H1 (cell line): Measurements from ENCODE around the gene TET1. TPM values are rescaled to one million over a fixed set of nuclear protein-coding genes. Genes with fewer than 3 reads are reported as not detected.

Experiments used
- CTCF ChIA-PET: fragments of 300-600 bp; sonication (Branson Sonifier 250); formaldehyde crosslinking; loops from one replicate; lab custom pipeline; 2021; ENCODE audit not compliant: partially characterized antibody; lab: Charles Lee
- POLR2A ChIA-PET: fragments of 300-600 bp; sonication (Branson Sonifier 250); formaldehyde crosslinking; loops from one replicate; lab custom pipeline; 2021; ENCODE audit warnings: inconsistent platforms; ENCODE audit not compliant: partially characterized antibody; lab: Charles Lee
- DNase-seq, 2 experiments: peaks; one replicate each; pipeline versions ENCODE4 v3.0.0 to v3.0.0-alpha.2; 2010 to 2022; ENCODE audit warnings: low spot score in 2 of 2, low read depth in 1 of 2, mixed read lengths in 1 of 2
- FAIRE-seq: peaks from 2 replicates; lab custom pipeline; 2011; peaks lifted over from hg19 to GRCh38; lab: Jason Lieb, UNC
- H2AFZ ChIP-seq: 2 replicates; pipeline ENCODE4 v1.8.1; 2012; ENCODE audit warnings: low read length, inconsistent platforms
- H2AK5ac ChIP-seq: 2 replicates; pipeline ENCODE4 v1.6.1; 2013; ENCODE audit warnings: low read depth, low read length
- H2BK120ac ChIP-seq: replicated peaks from 2 replicates; pipeline ENCODE3; 2013; ENCODE audit warnings: low read depth, low read length, inconsistent platforms
- H2BK12ac ChIP-seq: 2 replicates; pipeline ENCODE4 v1.6.1; 2013; ENCODE audit warnings: low read depth, low read length
- H2BK15ac ChIP-seq: 2 replicates; pipeline ENCODE4 v1.6.1; 2013; ENCODE audit warnings: low read length
- H2BK20ac ChIP-seq: 2 replicates; pipeline ENCODE4 v1.6.1; 2013; ENCODE audit warnings: low read length
- H2BK5ac ChIP-seq: 2 replicates; pipeline ENCODE4 v1.6.1; 2013; ENCODE audit warnings: low read depth, low read length
- H3K14ac ChIP-seq: 2 replicates; pipeline ENCODE4 v1.6.1; 2013; ENCODE audit warnings: inconsistent platforms; ENCODE audit not compliant: insufficient read length
- H3K18ac ChIP-seq: 2 replicates; pipeline ENCODE4 v1.6.1; 2013; ENCODE audit warnings: low read length; ENCODE audit errors: extremely low read depth
- H3K23ac ChIP-seq: 2 replicates; pipeline ENCODE4 v1.6.1; 2013; ENCODE audit warnings: inconsistent platforms; ENCODE audit not compliant: insufficient read length
- H3K23me2 ChIP-seq: 2 replicates; pipeline ENCODE4 v1.6.1; 2013; ENCODE audit warnings: low read depth, low read length
- H3K27ac ChIP-seq: 2 replicates; pipeline ENCODE4 v1.6.1; 2011; ENCODE audit warnings: low read depth, low read length, inconsistent platforms
- H3K27me3 ChIP-seq, 4 experiments: replicated peaks in 1 of 4; 1 replicate in 1 of 4; 2 replicates in 3 of 4; pipeline versions ENCODE4 v1.6.1 to v1.8.1; 2011 to 2013; ENCODE audit warnings: low read length in 3 of 4, mild to moderate bottlenecking in 3 of 4, inconsistent platforms in 2 of 4, mixed read lengths in 2 of 4, moderate library complexity in 1 of 4; ENCODE audit not compliant: control insufficient read depth in 3 of 4, insufficient read depth in 3 of 4; ENCODE audit errors: extremely low read depth in 1 of 4
- H3K36me3 ChIP-seq, 4 experiments: 2 replicates each; pipeline versions ENCODE4 v1.6.1 to v1.8.1; 2011 to 2013; ENCODE audit warnings: mild to moderate bottlenecking in 4 of 4, low read length in 3 of 4, moderate library complexity in 2 of 4, control low read depth in 1 of 4, inconsistent platforms in 1 of 4; ENCODE audit not compliant: insufficient read depth in 4 of 4, control insufficient read depth in 2 of 4
- H3K4ac ChIP-seq: replicated peaks from 2 replicates; pipeline ENCODE3; 2013; ENCODE audit warnings: low read length, low read depth, mixed read lengths, inconsistent platforms; ENCODE audit not compliant: insufficient read length
- H3K4me1 ChIP-seq, 4 experiments: replicated peaks in 1 of 4; 1 replicate in 1 of 4; 2 replicates in 3 of 4; pipeline versions ENCODE4 v1.6.1 to v1.8.1; 2011 to 2013; ENCODE audit warnings: low read length in 3 of 4, inconsistent platforms in 2 of 4, mixed read lengths in 1 of 4; ENCODE audit not compliant: insufficient read depth in 4 of 4, control insufficient read depth in 3 of 4
- H3K4me2 ChIP-seq, 2 experiments: 2 replicates each; pipeline versions ENCODE4 v1.6.1 to v1.8.1; 2011 to 2013; ENCODE audit warnings: low read depth in 2 of 2, low read length in 2 of 2, control low read depth in 1 of 2, inconsistent platforms in 1 of 2, mild to moderate bottlenecking in 1 of 2; ENCODE audit not compliant: insufficient read depth in 1 of 2
- H3K4me3 ChIP-seq, 4 experiments: fragments of 200-600, 300-600 bp in 1 of 4; sonication (generic), shearing (Covaris generic), sonication (Bioruptor Twin) in 1 of 4; 2 replicates each; pipeline versions ENCODE4 v1.5.1 to v1.8.1; 2011 to 2016; ENCODE audit warnings: low read length in 4 of 4, low read depth in 3 of 4, control low read depth in 2 of 4, inconsistent platforms in 2 of 4, mild to moderate bottlenecking in 2 of 4, mixed read lengths in 1 of 4, moderate library complexity in 1 of 4; ENCODE audit not compliant: insufficient read depth in 2 of 4; ENCODE audit errors: extremely low read depth in 1 of 4
- H3K56ac ChIP-seq: replicated peaks from 2 replicates; pipeline ENCODE3; 2013; ENCODE audit warnings: low read depth, mild to moderate bottlenecking, mixed read lengths, low read length, inconsistent platforms; ENCODE audit not compliant: insufficient read length
- H3K79me1 ChIP-seq: 2 replicates; pipeline ENCODE4 v1.6.1; 2013; ENCODE audit warnings: low read depth, low read length, control low read depth
- H3K79me2 ChIP-seq, 2 experiments: 2 replicates each; pipeline versions ENCODE4 v1.6.1 to v1.8.1; 2012 to 2013; ENCODE audit warnings: low read length in 2 of 2, mild to moderate bottlenecking in 2 of 2, inconsistent platforms in 1 of 2; ENCODE audit not compliant: insufficient read depth in 2 of 2, control insufficient read depth in 1 of 2
- H3K9ac ChIP-seq, 4 experiments: replicated peaks in 1 of 4; 1 replicate in 1 of 4; 2 replicates in 3 of 4; pipeline versions ENCODE4 v1.6.1 to v1.8.1; 2011 to 2013; ENCODE audit warnings: low read depth in 3 of 4, low read length in 3 of 4, control low read depth in 2 of 4, mild to moderate bottlenecking in 2 of 4, moderate library complexity in 2 of 4, inconsistent platforms in 1 of 4; ENCODE audit errors: extremely low read depth in 1 of 4
- H3K9me3 ChIP-seq, 2 experiments: 2 replicates each; pipeline versions ENCODE4 v1.6.1 to v1.8.1; 2012 to 2013; ENCODE audit warnings: mild to moderate bottlenecking in 2 of 2, moderate library complexity in 2 of 2, control low read depth in 1 of 2, inconsistent platforms in 1 of 2, low read depth in 1 of 2, low read length in 1 of 2, mixed read lengths in 1 of 2; ENCODE audit not compliant: insufficient read depth in 2 of 2
- H4K20me1 ChIP-seq, 2 experiments: replicated peaks in 1 of 2; 2 replicates each; pipeline versions ENCODE3 to v1.8.1; 2011 to 2013; ENCODE audit warnings: inconsistent platforms in 2 of 2, low read length in 2 of 2, mild to moderate bottlenecking in 1 of 2; ENCODE audit not compliant: insufficient read depth in 2 of 2, control insufficient read depth in 1 of 2
- H4K5ac ChIP-seq: 2 replicates; pipeline ENCODE4 v1.6.1; 2013; ENCODE audit warnings: low read length, low read depth, mixed read lengths, inconsistent platforms; ENCODE audit not compliant: insufficient read length
- H4K8ac ChIP-seq: 2 replicates; pipeline ENCODE4 v1.8.0; 2013; ENCODE audit warnings: mild to moderate bottlenecking, moderate library complexity, low read length, inconsistent platforms; ENCODE audit not compliant: insufficient read depth; ENCODE audit errors: extremely low read depth
- H4K91ac ChIP-seq: replicated peaks from 2 replicates; pipeline ENCODE3; 2013; ENCODE audit warnings: low read length, mixed read lengths, inconsistent platforms; ENCODE audit not compliant: insufficient read length
- ASH2L ChIP-seq: fragments of 200-600, 300-600 bp; sonication (generic); IDR thresholded peaks from one replicate; pipeline ENCODE4 v1.7.1; 2017; ENCODE audit warnings: low read length
- ATF3 ChIP-seq: IDR thresholded peaks from 2 replicates; pipeline ENCODE4 v1.6.1; 2011; ENCODE audit warnings: low read depth, mild to moderate bottlenecking, low read length; ENCODE audit not compliant: insufficient read depth
- BACH1 ChIP-seq: IDR thresholded peaks from 2 replicates; pipeline ENCODE4 v1.6.1; 2012; ENCODE audit warnings: low read length, improper control_type of control experiment
- BCL11A ChIP-seq, 2 experiments: IDR thresholded peaks; one replicate each; pipeline ENCODE4 v1.6.1; 2011; ENCODE audit warnings: low read depth in 2 of 2, low read length in 2 of 2, mild to moderate bottlenecking in 2 of 2
- CHD1 ChIP-seq: IDR thresholded peaks from 2 replicates; pipeline ENCODE4 v1.6.1; 2012; ENCODE audit warnings: low read depth, low read length, improper control_type of control experiment
- CHD2 ChIP-seq: IDR thresholded peaks from 2 replicates; pipeline ENCODE4 v1.6.1; 2012; ENCODE audit warnings: low read length, improper control_type of control experiment
- FOSL1 ChIP-seq: IDR thresholded peaks from 2 replicates; pipeline ENCODE4 v1.6.1; 2011; ENCODE audit warnings: mild to moderate bottlenecking, low read depth, low read length, moderate library complexity; ENCODE audit not compliant: insufficient read depth
- NANOG ChIP-seq: IDR thresholded peaks from 2 replicates; pipeline ENCODE4 v1.6.1; 2011; ENCODE audit warnings: low read length, low read depth, mild to moderate bottlenecking, inconsistent platforms; ENCODE audit not compliant: insufficient read depth, poor library complexity, severe bottlenecking
- NRF1 ChIP-seq: IDR thresholded peaks from 2 replicates; pipeline ENCODE4 v1.6.1; 2011; ENCODE audit warnings: mild to moderate bottlenecking, low read depth, low read length, improper control_type of control experiment
- SP1 ChIP-seq: IDR thresholded peaks from 2 replicates; pipeline ENCODE4 v1.6.1; 2011; ENCODE audit warnings: low read depth, low read length
- SRF ChIP-seq: IDR thresholded peaks from 2 replicates; pipeline ENCODE4 v1.6.1; 2011; ENCODE audit warnings: mild to moderate bottlenecking, low read depth, low read length, moderate library complexity
- YY1 ChIP-seq: IDR thresholded peaks from 2 replicates; pipeline ENCODE4 v1.6.1; 2011; ENCODE audit warnings: low read depth, mild to moderate bottlenecking, low read length
- WGBS, 2 experiments: shearing (Covaris generic) in 1 of 2; methylation state at CpG; one replicate each; pipeline versions ENCODE4 v1.1.6 to v1.1.7; 2013 to 2015; ENCODE audit warnings: low lambda C conversion rate in 2 of 2, mixed read lengths in 2 of 2, inconsistent platforms in 1 of 2, low coverage in 1 of 2, missing lambda C conversion rate in 1 of 2; ENCODE audit not compliant: insufficient replicate concordance in 2 of 2, insufficient coverage in 1 of 2, insufficient read length in 1 of 2; ENCODE audit errors: extremely low coverage in 1 of 2, missing lambda C conversion rate in 1 of 2; 5-methylcytosine and 5-hydroxymethylcytosine counted together
- polyA plus RNA-seq, 7 experiments: library from polyadenylated mRNA; depleted of rRNA in 3 of 7; stranded (reverse) in 5 of 7; unstranded in 2 of 7; fragments of >200 nt in 5 of 7; fragments of 200-250 nt in 2 of 7; gene quantifications; 1 replicate in 5 of 7; 2 replicates in 1 of 7; 4 replicates in 1 of 7; pipeline versions ENCODE4 v1.2.1 to v1.2.3, GENCODE V29; 2011 to 2013; ENCODE audit warnings: missing spikeins in 2 of 7, mixed read lengths in 2 of 7
- total RNA-seq: library from RNA; stranded (reverse); fragmentation: NEBNext Ultra II Directional; extraction: Animal tissue kit (Norgen Biotek cat#: 25700); gene quantifications from 2 replicates; pipeline ENCODE4 v1.2.1, GENCODE V29; 2021

Gene TET1
- total and polyA plus RNA-seq, 2 of the 8 experiments (the other 6 are each of a cell fraction or from before 2014, with no cell fraction given), result 15.2 to 69.3 TPM

GRCh38 chr10:68517188-68517587, 42.9 kb upstream of the TET1 start:
- ChIA-PET CTCF (no interaction called here), POLR2A (interaction anchor here (1.2 kb wide), 1 partner anchor 9 kb away, joined by 4 read pairs; no protein-coding TSS in a partner anchor)
- Histone ChIP-seq H3K9me3 (no peaks in the 10 kb centered on the region), H4K20me1 (no peaks in the 10 kb centered on the region), H3K14ac (no peak overlapping the region), H3K27ac (no peak overlapping the region), H3K23ac (no peak overlapping the region), H4K5ac (no peak overlapping the region), H2BK5ac (no peak overlapping the region), H2AK5ac (no peak overlapping the region), H3K27me3 (no peaks in the 10 kb centered on the region), H3K18ac (no peak overlapping the region), H2BK12ac (no peak overlapping the region), H2BK20ac (no peak overlapping the region), H3K36me3 (no peaks in the 10 kb centered on the region), H2BK15ac (no peak overlapping the region), H3K4me2 (no peak overlapping the region), H3K4me1 (no peaks in the 10 kb centered on the region), H4K8ac (no peak overlapping the region), H3K4me3 (no peak overlapping the region), H3K9ac (no peak overlapping the region), H2BK120ac (no peak overlapping the region), H2AFZ (no peak overlapping the region), H3K56ac (no peak overlapping the region), H3K79me1 (no peaks in the 10 kb centered on the region; the same call in 1 of the 2 replicates), H3K79me2 (no peaks in the 10 kb centered on the region), H3K4ac (no peak overlapping the region), H4K91ac (no peak overlapping the region), H3K23me2 (no peaks in the 10 kb centered on the region)
- 88% methylated on average over 5 of the region's 5 CpGs; no CpG with 5 or more reads in 1 of the 2 experiments for WGBS, 2 experiments
- DNase-seq (no peak), FAIRE-seq (no peak)
- no peak for TF ChIP-seq BACH1
- no peak for TF ChIP-seq NANOG
- TF ChIP-seq SP1, result no peak
- TF ChIP-seq SRF, result no peak
- TF ChIP-seq BCL11A (IDR thresholded peaks at IDR 0.05; ENCODE audit: low read depth in 2 of 2, low read length in 2 of 2), result no peak
- TF ChIP-seq CHD1, result no peak
- TF ChIP-seq ASH2L, result no peak
- no peak for TF ChIP-seq YY1
- no peak for TF ChIP-seq ATF3
- TF ChIP-seq NRF1, result no peak
- no peak for TF ChIP-seq CHD2
- TF ChIP-seq FOSL1, result no peak
